ENCODE measurements around the gene ATRIP.
"Not testable (repeated sequence)": the region's sequence is repeated elsewhere in the genome, so short reads cannot be mapped to it uniquely, and the experiment has no call there.

ATRIP gene

GRCh38 chr3:48472673-48472922, 26.1 kb downstream of the ATRIP start:
- peak in 2 of 3 donors; percentile 42 to 51 for DNase-seq

DNA sequence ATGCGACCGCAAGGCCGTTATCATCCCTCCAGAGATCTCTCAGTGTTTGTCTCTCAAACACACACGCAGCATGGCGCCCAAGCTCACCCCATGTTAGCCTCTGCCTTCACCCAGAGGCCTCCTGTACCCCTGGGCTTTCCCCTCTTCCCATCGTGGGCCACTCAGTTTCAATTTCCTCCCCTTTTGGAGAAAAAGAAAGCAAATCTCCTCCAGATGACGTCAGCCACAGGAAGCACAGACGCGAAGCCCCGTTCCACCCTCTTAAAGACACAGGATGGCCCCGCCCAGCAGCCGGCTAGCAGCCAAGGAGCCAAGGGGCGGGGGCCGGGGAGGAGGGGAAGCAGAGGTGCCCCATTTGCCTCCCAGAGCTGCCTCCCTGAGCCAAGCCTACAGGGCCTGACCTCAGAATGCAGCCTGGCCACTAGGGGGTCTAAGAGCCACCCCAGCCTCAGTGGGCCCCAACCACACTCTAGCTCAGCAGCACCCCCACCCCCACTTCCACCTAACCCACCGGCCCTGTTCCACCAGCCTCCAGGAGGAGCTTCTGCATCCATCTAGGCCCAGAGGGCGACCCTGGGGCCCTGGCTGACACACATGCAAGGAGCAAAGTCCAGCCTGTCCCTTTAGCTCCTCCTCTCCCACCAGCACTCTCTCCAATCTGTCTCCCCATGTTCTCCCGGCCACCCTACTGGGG, 26.5 kb downstream of the ATRIP start:
- peak; percentile 98 to 100 (median 99) for DNase-seq

- no peak for DNase-seq
Observed at GRCh38 chr3:48473617-48473952, 27.0 kb downstream of the ATRIP start.

GRCh38 chr3:48474031-48474430, 27.5 kb downstream of the ATRIP start:
- not testable (repeated sequence) for DNase-seq

DNA sequence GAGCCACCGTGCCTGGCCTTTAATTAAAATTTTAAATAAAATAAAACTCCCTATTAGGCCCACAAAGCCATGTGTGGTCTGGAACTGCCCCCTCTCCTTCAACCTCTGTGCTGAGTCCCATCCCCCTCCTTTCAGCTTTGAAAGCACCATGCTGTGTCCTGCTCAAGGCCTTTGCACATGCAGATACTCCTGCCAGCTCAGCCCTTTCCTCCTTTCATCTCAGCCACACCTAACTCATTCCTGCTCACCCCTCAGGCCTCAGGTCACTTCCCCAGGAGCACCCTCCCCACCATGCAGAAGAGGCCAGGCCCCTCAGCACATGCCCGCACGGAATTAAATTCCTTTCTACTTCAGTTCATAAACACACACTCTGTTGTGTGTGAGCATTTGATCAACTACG, 28.1 kb downstream of the ATRIP start:
- no peak for DNase-seq

GRCh38 chr3:48475188-48475587, 28.7 kb downstream of the ATRIP start:
- no peak for DNase-seq

- no peak for DNase-seq
Observed at GRCh38 chr3:48476426-48477053, 30.0 kb downstream of the ATRIP start.

DNA sequence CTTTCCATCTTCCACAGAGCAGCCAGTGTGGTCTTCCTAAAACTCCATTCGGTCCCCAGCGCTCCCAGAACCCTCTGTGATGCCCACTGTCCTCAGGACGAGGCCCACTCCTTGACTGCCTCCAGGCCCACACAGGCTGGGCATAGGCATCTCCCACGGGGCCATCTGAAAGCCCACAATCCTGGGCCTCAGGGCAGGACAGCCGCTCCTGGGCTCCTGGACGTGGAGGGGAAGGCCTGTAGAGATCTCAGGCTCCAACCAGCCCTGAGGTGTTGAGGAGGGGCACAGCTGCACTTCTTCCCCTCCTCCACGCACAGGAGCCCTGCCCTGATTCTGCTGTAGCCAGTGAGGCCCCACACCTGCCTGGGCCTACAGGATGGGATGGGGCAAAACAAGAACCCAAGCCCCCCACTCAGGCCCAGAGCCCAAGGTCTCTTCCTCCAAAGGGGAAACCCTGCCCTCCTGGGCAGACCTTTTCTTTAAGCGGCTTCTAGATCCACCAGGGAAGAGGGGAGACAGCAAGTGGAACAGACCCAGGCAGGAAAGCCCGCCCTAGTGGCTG, 31.5 kb downstream of the ATRIP start:
- DNase-seq: no peak

DNA sequence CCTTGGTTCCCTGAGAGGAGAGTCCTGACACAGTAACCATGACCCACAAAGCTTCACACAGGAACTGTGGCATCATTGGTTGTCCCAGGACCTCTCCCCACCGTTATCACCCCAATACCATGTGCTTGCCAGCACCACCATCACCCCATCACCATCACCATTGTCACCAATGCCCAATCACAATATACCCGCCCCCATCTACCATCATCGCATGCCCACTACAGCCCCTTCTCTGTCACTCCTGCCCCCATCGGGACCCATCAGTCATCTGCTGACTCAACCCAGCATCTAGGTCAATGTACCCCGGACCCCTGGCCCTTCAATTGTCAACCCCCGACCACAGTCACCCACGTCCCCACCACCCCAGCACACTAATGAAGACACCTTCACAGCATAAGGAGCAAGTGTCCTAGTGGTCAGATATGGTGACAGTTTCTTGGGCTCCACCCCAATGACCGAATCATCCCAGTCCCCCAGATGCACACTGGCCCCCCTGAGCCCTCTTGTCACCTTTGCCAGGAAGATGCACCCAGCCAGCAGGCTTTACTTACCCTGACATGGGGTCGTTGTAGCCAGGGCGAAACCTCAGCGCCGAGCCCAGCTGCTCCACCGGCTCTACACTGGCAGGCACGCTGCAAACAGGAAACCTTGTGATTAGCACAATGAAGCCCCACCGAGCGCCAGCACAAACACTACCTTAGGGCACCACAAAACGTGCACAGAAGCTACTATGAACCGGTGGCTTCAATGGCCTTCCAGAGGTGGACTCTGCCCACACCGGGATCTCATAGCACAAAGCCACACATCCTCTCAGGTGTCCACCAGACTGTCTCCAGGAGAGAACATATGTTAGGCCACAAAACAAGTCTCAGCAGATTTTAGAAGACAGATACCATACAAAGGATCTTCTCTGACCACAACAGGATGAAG, 32.4 kb downstream of the ATRIP start:
- DNase-seq: no peak

- not testable (repeated sequence) for DNase-seq
Observed at GRCh38 chr3:48480891-48481290, 34.4 kb downstream of the ATRIP start.

DNA sequence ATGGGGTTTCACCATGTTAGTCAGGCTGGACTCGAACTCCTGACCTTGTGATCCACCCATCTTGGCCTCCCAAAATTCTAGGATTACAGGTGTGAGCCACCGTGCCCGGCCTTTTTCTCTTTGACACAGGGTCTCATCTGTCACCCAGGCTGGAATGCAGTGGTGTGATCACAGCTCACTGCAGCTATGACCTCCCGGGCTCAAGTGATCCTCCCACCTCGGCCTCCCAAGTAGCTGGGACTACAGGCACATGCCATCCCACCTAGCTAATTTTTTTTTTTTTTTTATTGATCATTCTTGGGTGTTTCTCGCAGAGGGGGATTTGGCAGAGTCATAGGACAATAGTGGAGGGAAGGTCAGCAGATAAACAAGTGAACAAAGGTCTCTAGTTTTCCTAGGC, 36.3 kb downstream of the ATRIP start:
- DNase-seq: not testable (repeated sequence)

GRCh38 chr3:48486952-48487351, 40.4 kb downstream of the ATRIP start:
- no peak for DNase-seq

GRCh38 chr3:48492461-48493202, 46.1 kb downstream of the ATRIP start:
- peak; percentile 24 to 66 (median 60) for DNase-seq

DNA sequence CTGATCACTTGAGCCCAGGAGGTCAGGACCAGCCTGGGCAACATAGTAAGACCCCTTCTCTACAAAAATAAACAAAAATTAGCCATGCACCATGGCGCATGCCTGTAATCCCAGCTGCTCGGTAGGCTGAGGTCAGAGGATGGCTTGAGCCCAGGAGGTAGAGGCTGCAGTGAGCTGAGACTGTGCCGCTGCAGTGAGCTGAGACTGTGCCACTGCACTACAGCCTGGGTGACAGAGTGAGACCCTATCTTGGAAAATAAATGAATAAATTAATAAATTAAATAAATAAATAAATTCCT, 46.6 kb downstream of the ATRIP start:
- DNase-seq: no peak

- no peak for DNase-seq
Observed at GRCh38 chr3:48500656-48501055, 54.1 kb downstream of the ATRIP start.

GRCh38 chr3:48501196-48501595, 54.7 kb downstream of the ATRIP start:
- DNase-seq: no peak

DNA sequence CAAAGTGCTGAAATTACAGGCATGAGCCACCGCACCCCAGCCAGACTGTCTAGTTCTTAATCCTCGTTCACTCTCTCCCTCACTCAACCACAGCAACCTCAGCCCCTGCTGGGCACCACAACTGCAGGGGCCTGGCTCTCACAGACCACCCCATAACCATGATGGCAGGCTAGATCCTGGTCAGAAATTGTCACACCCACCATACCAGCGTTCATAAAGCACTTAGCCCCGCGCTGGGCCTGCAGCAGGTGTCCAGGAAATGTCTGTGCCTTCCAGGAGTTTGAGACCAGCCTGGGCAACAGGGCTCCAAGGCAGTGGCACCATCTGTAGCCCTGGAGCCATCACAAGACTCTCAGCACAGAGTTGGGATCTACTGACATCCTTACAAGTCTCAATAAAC, 55.6 kb downstream of the ATRIP start:
- no peak for DNase-seq

- DNase-seq: no peak
Observed at GRCh38 chr3:48502728-48503168, 56.2 kb downstream of the ATRIP start.

DNA sequence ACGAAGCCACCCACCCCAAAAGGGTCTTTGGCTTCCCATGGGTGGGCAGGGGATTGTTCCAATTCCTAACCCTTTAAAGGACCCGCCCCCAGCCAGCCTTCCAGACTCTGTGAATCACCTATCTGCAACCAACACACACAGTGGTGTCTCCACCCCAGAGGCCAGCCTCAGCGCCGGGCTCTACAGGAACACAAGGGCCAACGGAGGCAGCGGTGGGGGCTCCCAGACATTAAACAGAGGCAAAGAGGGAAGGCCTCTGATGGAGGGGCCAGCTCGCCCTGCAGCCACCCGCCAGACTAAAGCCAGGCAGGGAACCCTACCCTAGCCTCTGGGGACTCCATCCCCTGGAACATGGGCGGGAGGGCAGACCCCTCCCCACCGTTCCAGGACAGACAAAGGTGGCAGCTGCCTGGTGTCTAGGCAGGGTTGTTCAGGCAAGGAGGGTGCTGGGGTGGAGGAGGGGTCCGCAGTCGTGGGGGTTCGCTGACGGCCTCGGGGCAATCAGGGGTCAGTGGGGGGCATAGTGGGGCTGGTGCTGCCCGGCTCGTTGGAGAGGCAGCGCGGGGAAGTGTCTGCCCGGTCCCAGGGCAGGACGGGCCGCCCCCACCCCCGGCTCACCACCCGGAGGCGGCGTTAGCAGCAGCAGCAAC, 57.0 kb downstream of the ATRIP start:
- peak in 2 of 3 donors; percentile 23 to 40 for DNase-seq

- DNase-seq: peak; percentile 67 to 82 (median 67)
Observed at GRCh38 chr3:48504051-48504946, 57.8 kb downstream of the ATRIP start, which contains the start of gene SHISA5. TSS of gene SHISA5 (minus strand) at chr3:48504174. CDS start at chr3:48504094, 80 bp downstream.

GRCh38 chr3:48505146-48505545, 58.6 kb downstream of the ATRIP start:
- no peak for DNase-seq
